ENCODE data around the gene MNAT1.

MNAT1 gene

GRCh38 chr14:60722357-60723115 lies 12.0 kb upstream of the MNAT1 start (continued):
- peak; percentile 28; the same call in 1 of the 2 replicates for TF ChIP-seq ZBTB8A (tag by site-specific recombination; IDR thresholded peaks at IDR 0.05)
- no peak for TF ChIP-seq ZNF48 (tag by site-specific recombination; IDR thresholded peaks at IDR 0.05)
- TF ChIP-seq ZNF10 (tag by site-specific recombination; IDR thresholded peaks at IDR 0.05) = 0 out of 2 replicates have a peak, but pooled peaks have one; percentile 22
- TF ChIP-seq PATZ1 (tag by site-specific recombination; IDR thresholded peaks at IDR 0.05) = peak; percentile 26; the same call in 1 of the 2 replicates
- no peak for TF ChIP-seq ZNF121 (tag by site-specific recombination; IDR thresholded peaks at IDR 0.05)
- TF ChIP-seq ZNF645 (tag by site-specific recombination; IDR thresholded peaks at IDR 0.05) = no peak
- no peak for TF ChIP-seq GFI1B (tag by site-specific recombination; IDR thresholded peaks at IDR 0.05)
- no peak for TF ChIP-seq ZNF747 (tag by site-specific recombination; IDR thresholded peaks at IDR 0.05)
- no peak for TF ChIP-seq ZSCAN18 (tag by site-specific recombination; IDR thresholded peaks at IDR 0.05)
- no peak for TF ChIP-seq ZBTB17 (tag by site-specific recombination; IDR thresholded peaks at IDR 0.05)
- peak; percentile 92 for TF ChIP-seq ZNF398 (tag by site-specific recombination; IDR thresholded peaks at IDR 0.05)
- TF ChIP-seq ZNF26 (tag by site-specific recombination; IDR thresholded peaks at IDR 0.05) = no peak
- no peak for TF ChIP-seq ZNF214 (tag by site-specific recombination; IDR thresholded peaks at IDR 0.05; ENCODE audit: borderline replicate concordance)
- no peak for TF ChIP-seq ZNF140 (tag by site-specific recombination; IDR thresholded peaks at IDR 0.05)
- no peak for TF ChIP-seq ZNF280C (tag by site-specific recombination; IDR thresholded peaks at IDR 0.05)
- no peak for TF ChIP-seq ZNF239 (tag by site-specific recombination; IDR thresholded peaks at IDR 0.05)
- TF ChIP-seq ZNF514 (tag by site-specific recombination; IDR thresholded peaks at IDR 0.05) = no peak
- no peak for TF ChIP-seq KLF9 (tag by site-specific recombination; IDR thresholded peaks at IDR 0.05; ENCODE audit: low read depth)
- no peak for TF ChIP-seq TRIM28 (IDR thresholded peaks at IDR 0.05; ENCODE audit: borderline replicate concordance, low read length)
- no peak for TF ChIP-seq ZNF768 (tag by site-specific recombination; IDR thresholded peaks at IDR 0.05)
- TF ChIP-seq ZBTB11 (tag by site-specific recombination; conservative IDR thresholded peaks at IDR 0.05; ENCODE audit: low read depth) = no peak; the same call in 1 of the 2 replicates
- TF ChIP-seq KLF10 (tag by site-specific recombination; IDR thresholded peaks at IDR 0.05) = no peak
- TF ChIP-seq ZNF830 (tag by site-specific recombination; IDR thresholded peaks at IDR 0.05; ENCODE audit: low read depth) = no peak
- TF ChIP-seq ZSCAN16 (tag by site-specific recombination; IDR thresholded peaks at IDR 0.05) = no peak
- TF ChIP-seq ZSCAN30 (tag by site-specific recombination; IDR thresholded peaks at IDR 0.05) = no peak
- no peak for TF ChIP-seq ZFP69B (tag by site-specific recombination; IDR thresholded peaks at IDR 0.05)

All from HEK293 (cell line).